ENCODE data around the gene GPI. TPM values are rescaled to one million over a fixed set of nuclear protein-coding genes. Genes with fewer than 3 reads are reported as not detected.
A peak's percentile ranks its signal among the peaks of the same experiment; 100 is the strongest.

The GPI gene
- total and polyA plus RNA-seq, 2 of the 13 experiments (the other 11 are each of a cell fraction or from before 2014, with no cell fraction given), result 147 to 167 TPM

- TF ChIP-seq HCFC1 (IDR thresholded peaks at IDR 0.05; ENCODE audit: low read depth, low read length), result peak; percentile 45; the same call in 1 of the 2 replicates
- peak; percentile 88 for TF ChIP-seq THAP11 (CRISPR knock-in tag; IDR thresholded peaks at IDR 0.05)
- TF ChIP-seq, protein P1, sequence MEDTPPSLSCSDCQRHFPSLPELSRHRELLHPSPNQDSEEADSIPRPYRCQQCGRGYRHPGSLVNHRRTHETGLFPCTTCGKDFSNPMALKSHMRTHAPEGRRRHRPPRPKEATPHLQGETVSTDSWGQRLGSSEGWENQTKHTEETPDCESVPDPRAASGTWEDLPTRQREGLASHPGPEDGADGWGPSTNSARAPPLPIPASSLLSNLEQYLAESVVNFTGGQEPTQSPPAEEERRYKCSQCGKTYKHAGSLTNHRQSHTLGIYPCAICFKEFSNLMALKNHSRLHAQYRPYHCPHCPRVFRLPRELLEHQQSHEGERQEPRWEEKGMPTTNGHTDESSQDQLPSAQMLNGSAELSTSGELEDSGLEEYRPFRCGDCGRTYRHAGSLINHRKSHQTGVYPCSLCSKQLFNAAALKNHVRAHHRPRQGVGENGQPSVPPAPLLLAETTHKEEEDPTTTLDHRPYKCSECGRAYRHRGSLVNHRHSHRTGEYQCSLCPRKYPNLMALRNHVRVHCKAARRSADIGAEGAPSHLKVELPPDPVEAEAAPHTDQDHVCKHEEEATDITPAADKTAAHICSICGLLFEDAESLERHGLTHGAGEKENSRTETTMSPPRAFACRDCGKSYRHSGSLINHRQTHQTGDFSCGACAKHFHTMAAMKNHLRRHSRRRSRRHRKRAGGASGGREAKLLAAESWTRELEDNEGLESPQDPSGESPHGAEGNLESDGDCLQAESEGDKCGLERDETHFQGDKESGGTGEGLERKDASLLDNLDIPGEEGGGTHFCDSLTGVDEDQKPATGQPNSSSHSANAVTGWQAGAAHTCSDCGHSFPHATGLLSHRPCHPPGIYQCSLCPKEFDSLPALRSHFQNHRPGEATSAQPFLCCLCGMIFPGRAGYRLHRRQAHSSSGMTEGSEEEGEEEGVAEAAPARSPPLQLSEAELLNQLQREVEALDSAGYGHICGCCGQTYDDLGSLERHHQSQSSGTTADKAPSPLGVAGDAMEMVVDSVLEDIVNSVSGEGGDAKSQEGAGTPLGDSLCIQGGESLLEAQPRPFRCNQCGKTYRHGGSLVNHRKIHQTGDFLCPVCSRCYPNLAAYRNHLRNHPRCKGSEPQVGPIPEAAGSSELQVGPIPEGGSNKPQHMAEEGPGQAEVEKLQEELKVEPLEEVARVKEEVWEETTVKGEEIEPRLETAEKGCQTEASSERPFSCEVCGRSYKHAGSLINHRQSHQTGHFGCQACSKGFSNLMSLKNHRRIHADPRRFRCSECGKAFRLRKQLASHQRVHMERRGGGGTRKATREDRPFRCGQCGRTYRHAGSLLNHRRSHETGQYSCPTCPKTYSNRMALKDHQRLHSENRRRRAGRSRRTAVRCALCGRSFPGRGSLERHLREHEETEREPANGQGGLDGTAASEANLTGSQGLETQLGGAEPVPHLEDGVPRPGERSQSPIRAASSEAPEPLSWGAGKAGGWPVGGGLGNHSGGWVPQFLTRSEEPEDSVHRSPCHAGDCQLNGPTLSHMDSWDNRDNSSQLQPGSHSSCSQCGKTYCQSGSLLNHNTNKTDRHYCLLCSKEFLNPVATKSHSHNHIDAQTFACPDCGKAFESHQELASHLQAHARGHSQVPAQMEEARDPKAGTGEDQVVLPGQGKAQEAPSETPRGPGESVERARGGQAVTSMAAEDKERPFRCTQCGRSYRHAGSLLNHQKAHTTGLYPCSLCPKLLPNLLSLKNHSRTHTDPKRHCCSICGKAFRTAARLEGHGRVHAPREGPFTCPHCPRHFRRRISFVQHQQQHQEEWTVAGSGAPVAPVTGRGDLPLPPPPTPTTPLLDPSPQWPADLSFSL (CRISPR knock-in tag; IDR thresholded peaks at IDR 0.05), result no peak
- TF ChIP-seq, protein P2, sequence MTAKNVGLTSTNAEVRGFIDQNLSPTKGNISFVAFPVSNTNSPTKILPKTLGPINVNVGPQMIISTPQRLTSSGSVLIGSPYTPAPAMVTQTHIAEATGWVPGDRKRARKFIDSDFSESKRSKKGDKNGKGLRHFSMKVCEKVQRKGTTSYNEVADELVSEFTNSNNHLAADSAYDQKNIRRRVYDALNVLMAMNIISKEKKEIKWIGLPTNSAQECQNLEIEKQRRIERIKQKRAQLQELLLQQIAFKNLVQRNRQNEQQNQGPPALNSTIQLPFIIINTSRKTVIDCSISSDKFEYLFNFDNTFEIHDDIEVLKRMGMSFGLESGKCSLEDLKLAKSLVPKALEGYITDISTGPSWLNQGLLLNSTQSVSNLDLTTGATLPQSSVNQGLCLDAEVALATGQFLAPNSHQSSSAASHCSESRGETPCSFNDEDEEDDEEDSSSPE (CRISPR knock-in tag; IDR thresholded peaks at IDR 0.05), result peak; percentile 80
- TF ChIP-seq ZC3H13 (CRISPR knock-in tag; IDR thresholded peaks at IDR 0.05), result peak; percentile 80; the same call in 1 of the 2 replicates
- peak; percentile 87 for TF ChIP-seq RBFOX2 (IDR thresholded peaks at IDR 0.05; ENCODE audit: low read depth, low read length)
- peak; percentile 86 for TF ChIP-seq ATF3 (CRISPR knock-in tag; IDR thresholded peaks at IDR 0.05)
- TF ChIP-seq ZBTB40 (IDR thresholded peaks at IDR 0.05), result no peak
- TF ChIP-seq ZBTB40 (CRISPR knock-in tag; IDR thresholded peaks at IDR 0.05), result peak; percentile 60; the same call in 1 of the 2 replicates
These were observed 5.6 kb upstream of the GPI start (continued) for GRCh38 chr19:34359140-34359953.
